A673 (cell line): ENCODE measurements around the gene EYS. TPM values are rescaled to one million over a fixed set of nuclear protein-coding genes. Genes with fewer than 3 reads are reported as not detected.

Source experiments
- BruUV-seq: library from RNA; stranded (reverse); fragments of 400-500 nt; replicated peaks from 2 replicates; lab custom pipeline; 2021; lab: Mats Ljungman, UMichigan
- CTCF ChIA-PET: fragments of 300-600 bp; sonication (Branson Sonifier 250); formaldehyde crosslinking; loops from one replicate; lab custom pipeline; 2022; ENCODE audit warnings: antibody characterized with exemption; lab: Charles Lee
- POLR2A ChIA-PET: fragments of 300-600 bp; sonication (Branson Sonifier 250); formaldehyde crosslinking; loops from one replicate; lab custom pipeline; 2022; ENCODE audit warnings: antibody characterized with exemption; ENCODE audit not compliant: low non-redundant PET; lab: Charles Lee
- DNase-seq: peaks from one replicate; pipeline ENCODE4 v3.0.0-alpha.2; 2015; ENCODE audit warnings: low spot score
- H3K27ac ChIP-seq: fragments of 200-600 bp; sonication (generic); 2 replicates; pipeline ENCODE4 v1.5.1; 2016; ENCODE audit warnings: mixed run types, low read depth, mild to moderate bottlenecking, mixed read lengths, antibody characterized with exemption, low read length; ENCODE audit not compliant: poor library complexity, severe bottlenecking
- H3K27me3 ChIP-seq: fragments of 200-600 bp; sonication (generic); replicated peaks from 2 replicates; pipeline ENCODE4 v1.6.1; 2017; ENCODE audit warnings: mixed run types, low read depth, mild to moderate bottlenecking, mixed read lengths, antibody characterized with exemption, low read length; ENCODE audit not compliant: insufficient read depth, poor library complexity
- H3K36me3 ChIP-seq: fragments of 200-600 bp; sonication (generic); 2 replicates; pipeline ENCODE4 v1.6.1; 2016; ENCODE audit warnings: mixed run types, mild to moderate bottlenecking, mixed read lengths, antibody characterized with exemption, low read length; ENCODE audit not compliant: insufficient read depth, poor library complexity, severe bottlenecking
- H3K4me1 ChIP-seq: fragments of 200-600 bp; sonication (generic); 2 replicates; pipeline ENCODE4 v1.6.1; 2017; ENCODE audit warnings: mixed run types, mild to moderate bottlenecking, mixed read lengths, antibody characterized with exemption, low read length; ENCODE audit not compliant: insufficient read depth, poor library complexity, severe bottlenecking
- H3K4me3 ChIP-seq: fragments of 200-600 bp; sonication (generic); 2 replicates; pipeline ENCODE4 v1.5.1; 2016; ENCODE audit warnings: low read depth, mixed run types, mild to moderate bottlenecking, mixed read lengths, low read length; ENCODE audit not compliant: poor library complexity, severe bottlenecking
- H3K9me3 ChIP-seq: fragments of 200-600 bp; sonication (generic); 2 replicates; pipeline ENCODE4 v1.6.1; 2016; ENCODE audit warnings: mixed run types, low read depth, mild to moderate bottlenecking, mixed read lengths, antibody characterized with exemption, low read length; ENCODE audit not compliant: poor library complexity, severe bottlenecking
- EZH2 ChIP-seq: fragments of 200-600 bp; sonication (generic); IDR thresholded peaks from 2 replicates; pipeline ENCODE4 v1.6.1; 2017; ENCODE audit warnings: borderline replicate concordance, low read depth, mild to moderate bottlenecking, mixed read lengths, antibody characterized with exemption, low read length; ENCODE audit not compliant: poor library complexity, severe bottlenecking
- intact Hi-C: fragments of 100-400 bp; cut with micrococcal nuclease; formaldehyde crosslinking; loops from one replicate; pipeline ENCODE4 v1.10.0; 2022; ENCODE audit not compliant: unreplicated experiment
- total RNA-seq: library from RNA; stranded (reverse); gene quantifications from 2 replicates; pipeline ENCODE4 v1.2.3, GENCODE V29; 2021
- TF ChIP-seq, protein P1 (sequence below): fragments of 300-800, 200-600 bp; sonication (generic); conservative IDR thresholded peaks from 2 replicates; pipeline ENCODE4 v1.5.1; 2017; ENCODE audit warnings: low read depth, mild to moderate bottlenecking, antibody characterized with exemption, low read length, moderate library complexity, mixed read lengths

The EYS gene
- total RNA-seq, 1 experiment from 2014 or later = 0.47 TPM

DNA sequence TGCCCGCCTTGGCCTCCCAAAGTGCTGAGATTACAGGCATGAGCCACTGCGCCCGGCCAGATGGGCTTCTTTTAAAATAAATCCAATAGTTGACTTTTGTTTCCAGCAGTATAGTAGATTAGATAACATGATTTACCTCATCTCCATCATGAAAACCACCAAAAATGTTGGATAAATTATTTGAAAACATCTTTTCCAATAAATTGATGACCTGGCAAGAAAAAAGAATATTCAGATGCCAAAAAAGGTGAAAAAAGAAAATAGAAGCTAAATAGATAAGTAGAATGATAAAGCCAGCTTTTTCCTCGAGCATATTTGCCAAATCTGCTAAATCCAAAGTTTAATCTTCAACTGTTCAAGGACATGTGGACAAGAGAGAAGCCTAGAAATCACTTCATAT is 1962.2 kb downstream of the EYS start:
- ChIA-PET POLR2A (no interaction called here), CTCF (no interaction called here)
- Histone ChIP-seq H3K9me3 (no peaks in the 10 kb centered on the region), H3K4me3 (no peak overlapping the region), H3K27ac (no peak overlapping the region), H3K4me1 (no peaks in the 10 kb centered on the region), H3K27me3 (no peaks in the 10 kb centered on the region), H3K36me3 (no peaks in the 10 kb centered on the region)
- DNase-seq = no peak
- no TSS peak for BruUV-seq
- TF ChIP-seq, protein P1, sequence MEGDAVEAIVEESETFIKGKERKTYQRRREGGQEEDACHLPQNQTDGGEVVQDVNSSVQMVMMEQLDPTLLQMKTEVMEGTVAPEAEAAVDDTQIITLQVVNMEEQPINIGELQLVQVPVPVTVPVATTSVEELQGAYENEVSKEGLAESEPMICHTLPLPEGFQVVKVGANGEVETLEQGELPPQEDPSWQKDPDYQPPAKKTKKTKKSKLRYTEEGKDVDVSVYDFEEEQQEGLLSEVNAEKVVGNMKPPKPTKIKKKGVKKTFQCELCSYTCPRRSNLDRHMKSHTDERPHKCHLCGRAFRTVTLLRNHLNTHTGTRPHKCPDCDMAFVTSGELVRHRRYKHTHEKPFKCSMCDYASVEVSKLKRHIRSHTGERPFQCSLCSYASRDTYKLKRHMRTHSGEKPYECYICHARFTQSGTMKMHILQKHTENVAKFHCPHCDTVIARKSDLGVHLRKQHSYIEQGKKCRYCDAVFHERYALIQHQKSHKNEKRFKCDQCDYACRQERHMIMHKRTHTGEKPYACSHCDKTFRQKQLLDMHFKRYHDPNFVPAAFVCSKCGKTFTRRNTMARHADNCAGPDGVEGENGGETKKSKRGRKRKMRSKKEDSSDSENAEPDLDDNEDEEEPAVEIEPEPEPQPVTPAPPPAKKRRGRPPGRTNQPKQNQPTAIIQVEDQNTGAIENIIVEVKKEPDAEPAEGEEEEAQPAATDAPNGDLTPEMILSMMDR = no peak
- TF ChIP-seq EZH2 = no peak
- intact Hi-C loops = no loop called here

DNA sequence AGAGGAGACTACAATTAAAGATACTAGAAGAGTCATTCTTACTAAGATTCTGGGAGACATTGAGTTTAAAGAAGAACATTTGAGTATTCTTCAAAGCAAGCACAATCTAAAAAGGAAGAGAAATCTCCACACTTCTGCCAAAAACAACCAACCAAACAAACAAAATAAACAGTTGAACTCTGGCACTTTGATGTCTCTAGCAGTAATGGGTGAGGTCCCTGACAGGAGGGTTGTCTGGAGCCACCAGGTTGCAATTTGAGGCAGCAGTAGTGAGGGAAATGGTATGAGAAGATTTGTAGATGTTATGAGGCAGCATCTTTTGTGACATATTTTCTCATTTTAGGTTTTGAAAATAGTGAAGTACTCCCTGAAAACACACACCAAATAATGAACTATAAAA is 1963.3 kb downstream of the EYS start:
- no peaks in the 10 kb centered on the region for H3K27me3 ChIP-seq
- CTCF ChIA-PET = no interaction called here
- no TSS peak for BruUV-seq
- no peak overlapping the region for H3K4me3 ChIP-seq
- no peaks in the 10 kb centered on the region for H3K9me3 ChIP-seq
- DNase-seq = no peak
- no peak overlapping the region for H3K27ac ChIP-seq
- POLR2A ChIA-PET = no interaction called here
- no peaks in the 10 kb centered on the region for H3K36me3 ChIP-seq
- intact Hi-C loops = no loop called here
- H3K4me1 ChIP-seq = no peaks in the 10 kb centered on the region
- TF ChIP-seq, protein P1 = no peak
- TF ChIP-seq EZH2 = no peak

DNA sequence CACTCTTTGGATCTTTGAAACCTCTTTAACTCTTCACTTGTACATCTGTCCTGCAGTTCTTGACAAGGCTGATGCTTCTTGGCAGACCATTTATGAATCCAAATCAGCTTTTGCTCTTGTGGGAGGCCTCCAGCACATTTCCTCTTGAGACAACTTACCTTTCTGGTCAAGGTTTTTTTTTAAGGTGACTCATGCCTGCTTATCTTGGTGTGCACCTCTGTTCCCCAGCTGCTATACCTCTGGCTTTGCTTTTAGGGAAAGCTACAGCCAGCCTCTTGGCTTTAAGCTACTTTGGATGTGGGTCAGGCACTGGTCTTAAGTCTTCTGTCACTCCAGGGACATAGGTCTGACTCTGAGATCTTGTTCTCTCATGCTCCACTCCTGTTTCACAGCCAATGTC is 1965.0 kb downstream of the EYS start:
- ChIA-PET CTCF (no interaction called here), POLR2A (no interaction called here)
- no peaks in the 10 kb centered on the region for H3K27me3 ChIP-seq
- DNase-seq = no peak
- H3K4me3 ChIP-seq = no peak overlapping the region
- H3K9me3 ChIP-seq = no peaks in the 10 kb centered on the region
- H3K36me3 ChIP-seq = no peaks in the 10 kb centered on the region
- intact Hi-C loops = no loop called here
- no TSS peak for BruUV-seq
- TF ChIP-seq, protein P1 = no peak
- TF ChIP-seq EZH2 = no peak
- H3K27ac ChIP-seq = no peak overlapping the region
- no peaks in the 10 kb centered on the region for H3K4me1 ChIP-seq
